ENCODE data around the gene AFAP1L1. TPM values are rescaled to one million over a fixed set of nuclear protein-coding genes. Genes with fewer than 3 reads are reported as not detected.

AFAP1L1 gene
- total RNA-seq, 1 donor from 2014 or later, result 32.7 TPM

DNA sequence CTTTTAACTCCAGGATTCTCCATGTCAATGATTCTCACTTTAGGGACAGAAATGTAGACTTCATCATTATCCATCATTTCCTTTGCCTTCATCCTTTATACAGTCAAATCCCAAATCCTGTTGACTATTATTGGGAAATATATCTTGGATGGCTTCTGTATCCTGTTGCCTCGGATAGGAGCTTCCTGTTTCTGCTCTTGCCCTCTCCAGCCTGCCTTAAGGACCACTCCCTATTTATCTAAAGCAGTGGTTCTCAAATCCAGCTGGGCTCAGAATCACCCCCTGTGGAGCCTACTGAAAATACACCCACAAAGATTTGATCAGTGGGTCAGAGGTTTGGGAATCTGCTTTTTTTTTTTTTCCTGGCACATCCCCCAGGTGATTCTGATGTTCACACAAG, 8.5 kb downstream of the AFAP1L1 start:
- Histone ChIP-seq H3K4me3 (no peak overlapping the region), H3K9me3 (no peaks in the 10 kb centered on the region), H3K27ac (no peak overlapping the region), H3K4me1 (peaks cover 23% of the 10 kb centered on the region), H3K27me3 (no peaks in the 10 kb centered on the region), H3K36me3 (no peaks in the 10 kb centered on the region)
- intact Hi-C loops (cut with DNase I), result no loop called here
- TF ChIP-seq, protein P1, sequence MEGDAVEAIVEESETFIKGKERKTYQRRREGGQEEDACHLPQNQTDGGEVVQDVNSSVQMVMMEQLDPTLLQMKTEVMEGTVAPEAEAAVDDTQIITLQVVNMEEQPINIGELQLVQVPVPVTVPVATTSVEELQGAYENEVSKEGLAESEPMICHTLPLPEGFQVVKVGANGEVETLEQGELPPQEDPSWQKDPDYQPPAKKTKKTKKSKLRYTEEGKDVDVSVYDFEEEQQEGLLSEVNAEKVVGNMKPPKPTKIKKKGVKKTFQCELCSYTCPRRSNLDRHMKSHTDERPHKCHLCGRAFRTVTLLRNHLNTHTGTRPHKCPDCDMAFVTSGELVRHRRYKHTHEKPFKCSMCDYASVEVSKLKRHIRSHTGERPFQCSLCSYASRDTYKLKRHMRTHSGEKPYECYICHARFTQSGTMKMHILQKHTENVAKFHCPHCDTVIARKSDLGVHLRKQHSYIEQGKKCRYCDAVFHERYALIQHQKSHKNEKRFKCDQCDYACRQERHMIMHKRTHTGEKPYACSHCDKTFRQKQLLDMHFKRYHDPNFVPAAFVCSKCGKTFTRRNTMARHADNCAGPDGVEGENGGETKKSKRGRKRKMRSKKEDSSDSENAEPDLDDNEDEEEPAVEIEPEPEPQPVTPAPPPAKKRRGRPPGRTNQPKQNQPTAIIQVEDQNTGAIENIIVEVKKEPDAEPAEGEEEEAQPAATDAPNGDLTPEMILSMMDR (IDR thresholded peaks at IDR 0.05), result no peak
- DNase-seq, result no peak
- ATAC-seq, result no peak

DNA sequence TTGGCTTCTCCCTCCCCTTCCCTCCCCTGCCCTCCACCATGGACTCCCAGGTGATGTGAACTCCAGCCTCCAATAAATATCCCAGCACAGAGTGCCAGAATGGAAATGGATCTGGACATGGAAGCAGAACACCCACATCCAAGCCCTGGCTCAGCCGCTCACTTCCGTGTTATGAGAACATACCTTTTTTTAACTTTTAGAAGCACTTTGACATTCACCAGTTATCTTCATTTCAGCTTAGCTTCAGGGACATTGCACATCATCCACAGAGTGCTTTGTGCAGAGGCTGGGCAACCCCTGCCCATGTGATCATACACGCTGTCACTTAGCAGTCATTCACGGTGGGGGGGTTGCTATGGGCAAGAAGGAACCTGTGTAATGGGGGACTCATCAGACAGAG, 9.1 kb downstream of the AFAP1L1 start:
- no peak overlapping the region for H3K4me3 ChIP-seq

DNA sequence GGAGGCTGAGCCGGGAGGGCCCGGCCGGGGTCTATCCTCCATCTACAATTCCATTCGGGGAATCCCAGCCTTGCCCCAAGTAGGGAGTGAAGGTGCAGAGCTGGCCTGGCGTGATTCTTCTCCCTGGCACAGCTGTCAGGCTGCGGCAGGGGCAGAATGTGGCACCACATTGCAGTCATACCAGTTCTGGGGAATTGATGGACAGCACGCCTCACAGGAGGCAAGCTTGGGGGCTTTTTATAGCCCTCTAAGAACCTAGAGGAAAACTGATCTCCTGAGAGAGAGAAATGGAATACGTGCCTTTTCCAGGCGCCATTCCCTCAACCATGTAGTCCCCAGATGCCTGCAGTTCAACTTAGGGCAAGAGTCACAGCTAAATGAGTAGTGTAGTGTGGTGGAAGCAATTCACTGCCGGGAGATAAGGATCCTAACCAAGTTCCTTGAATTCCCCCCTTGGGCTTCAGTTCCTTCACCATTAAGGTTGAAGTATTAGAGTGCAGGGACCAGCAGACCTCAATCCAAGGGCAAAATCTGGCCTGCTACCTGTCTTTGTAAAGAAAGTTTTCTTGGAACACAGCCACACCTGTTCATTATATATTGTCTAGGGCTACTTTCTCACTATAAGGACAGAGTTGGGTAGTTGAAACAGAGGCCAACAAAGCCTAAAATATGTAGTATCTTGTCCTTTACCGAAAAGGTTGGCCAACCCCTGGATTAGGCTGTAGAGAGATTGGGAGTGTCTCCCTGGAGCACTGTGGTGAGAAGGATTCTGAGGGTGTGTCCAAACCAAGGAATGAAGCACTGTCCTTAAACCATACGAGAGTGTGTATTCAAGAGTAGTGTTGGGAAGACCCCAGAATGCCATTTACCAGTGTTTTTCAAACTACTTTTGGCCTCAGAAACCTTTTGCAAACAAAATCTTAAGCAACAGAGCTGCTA, 10.6 kb downstream of the AFAP1L1 start:
- Histone ChIP-seq H3K4me3 (no peak overlapping the region), H3K27ac (no peak overlapping the region), H3K36me3 (no peaks in the 10 kb centered on the region), H3K4me1 (peaks cover 23% of the 10 kb centered on the region), H3K9me3 (no peaks in the 10 kb centered on the region), H3K27me3 (no peaks in the 10 kb centered on the region)
- intact Hi-C loops (cut with DNase I), result no loop called here
- TF ChIP-seq, protein P1 (IDR thresholded peaks at IDR 0.05), result no peak
- DNase-seq (no peak), ATAC-seq (no peak)

More for the DNA sequence above, 9.1 kb downstream of the AFAP1L1 start:
- Histone ChIP-seq H3K9me3 (no peaks in the 10 kb centered on the region), H3K36me3 (no peaks in the 10 kb centered on the region), H3K4me1 (peaks cover 23% of the 10 kb centered on the region), H3K27ac (no peak overlapping the region), H3K27me3 (no peaks in the 10 kb centered on the region)
- TF ChIP-seq, protein P1 (IDR thresholded peaks at IDR 0.05), result no peak
- no peak for DNase-seq
- ATAC-seq, result no peak
- intact Hi-C loops (cut with DNase I), result no loop called here

DNA sequence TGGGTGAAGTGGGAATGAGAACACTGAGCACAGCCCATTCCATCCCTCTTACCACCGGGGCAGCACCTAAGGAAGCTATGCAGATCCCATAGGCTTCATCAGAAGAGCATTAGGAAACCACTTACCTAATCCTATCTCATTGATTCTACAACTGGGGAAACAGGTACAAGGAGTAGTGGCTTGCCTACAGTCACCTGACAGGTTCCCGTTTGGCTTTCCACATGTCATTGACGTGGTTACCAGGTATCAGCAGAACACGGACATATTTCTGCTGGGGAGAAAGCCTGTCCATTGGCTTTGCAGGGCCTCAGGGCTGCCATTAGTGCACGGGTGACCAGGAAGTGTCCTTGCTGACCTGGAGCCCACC, 11.3 kb downstream of the AFAP1L1 start:
- no peak for DNase-seq
- no peak overlapping the region for H3K27ac ChIP-seq
- intact Hi-C loops (cut with DNase I), result no loop called here

DNA sequence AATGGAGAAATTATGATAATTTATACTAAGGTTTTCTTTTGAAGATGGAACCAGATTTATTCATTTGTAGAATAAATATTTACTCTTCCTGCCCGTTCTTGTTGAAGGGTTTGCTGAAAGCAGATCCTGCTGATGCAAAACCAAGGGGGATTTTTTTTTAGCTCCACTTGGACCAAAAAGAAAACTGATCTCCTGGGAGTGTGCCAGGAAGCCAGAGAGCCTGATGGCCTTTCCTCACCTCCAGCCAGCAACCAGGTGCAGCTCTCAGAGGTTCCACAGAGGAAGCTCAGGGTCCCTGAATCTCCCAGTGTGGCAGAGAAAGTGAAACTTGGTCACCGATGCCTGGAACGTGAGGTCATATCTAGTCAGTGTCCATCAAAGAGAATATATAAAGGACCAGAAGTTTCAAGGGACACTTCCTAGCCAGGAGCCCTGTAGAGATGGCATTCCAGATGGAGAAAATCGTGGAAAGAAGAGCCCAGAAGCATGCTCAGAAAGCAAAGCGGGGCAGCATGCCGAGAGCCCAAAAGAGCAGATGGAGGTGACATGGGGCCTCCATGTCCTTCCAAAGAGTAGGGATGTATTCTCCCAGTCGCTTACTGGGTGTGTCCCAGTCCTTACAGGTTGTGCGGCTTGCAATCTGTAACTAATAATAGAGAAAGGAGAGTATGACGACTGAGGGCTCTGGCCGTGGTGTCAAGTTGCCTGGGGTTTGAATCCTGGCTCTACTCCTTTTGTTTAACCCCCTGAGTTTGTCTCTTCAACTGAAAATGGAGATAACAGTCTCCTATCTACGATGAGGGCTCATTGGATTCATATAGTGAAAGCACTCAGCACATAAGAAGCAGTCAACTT, 12.2 kb downstream of the AFAP1L1 start:
- intact Hi-C loops (cut with DNase I), result no loop called here

More for the DNA sequence above, 11.3 kb downstream of the AFAP1L1 start:
- H3K9me3 ChIP-seq, result no peaks in the 10 kb centered on the region
- no peak for ATAC-seq
- no peak overlapping the region for H3K4me3 ChIP-seq
- peaks cover 19% of the 10 kb centered on the region for H3K4me1 ChIP-seq
- H3K36me3 ChIP-seq, result no peaks in the 10 kb centered on the region
- TF ChIP-seq, protein P1 (IDR thresholded peaks at IDR 0.05), result no peak
- H3K27me3 ChIP-seq, result no peaks in the 10 kb centered on the region

More for the DNA sequence above, 12.2 kb downstream of the AFAP1L1 start:
- H3K36me3 ChIP-seq, result no peaks in the 10 kb centered on the region
- H3K27me3 ChIP-seq, result no peaks in the 10 kb centered on the region
- H3K27ac ChIP-seq, result no peak overlapping the region
- peaks cover 16% of the 10 kb centered on the region for H3K4me1 ChIP-seq
- DNase-seq (no peak), ATAC-seq (no peak)
- TF ChIP-seq, protein P1 (IDR thresholded peaks at IDR 0.05), result no peak
- H3K9me3 ChIP-seq, result no peaks in the 10 kb centered on the region
- no peak overlapping the region for H3K4me3 ChIP-seq

Measured in upper lobe of right lung (tissue), 1 donor.